ENCODE data around the gene ZNF438.
"Not testable (repeated sequence)": the region's sequence is repeated elsewhere in the genome, so short reads cannot be mapped to it uniquely, and the experiment has no call there.

The ZNF438 gene

DNA sequence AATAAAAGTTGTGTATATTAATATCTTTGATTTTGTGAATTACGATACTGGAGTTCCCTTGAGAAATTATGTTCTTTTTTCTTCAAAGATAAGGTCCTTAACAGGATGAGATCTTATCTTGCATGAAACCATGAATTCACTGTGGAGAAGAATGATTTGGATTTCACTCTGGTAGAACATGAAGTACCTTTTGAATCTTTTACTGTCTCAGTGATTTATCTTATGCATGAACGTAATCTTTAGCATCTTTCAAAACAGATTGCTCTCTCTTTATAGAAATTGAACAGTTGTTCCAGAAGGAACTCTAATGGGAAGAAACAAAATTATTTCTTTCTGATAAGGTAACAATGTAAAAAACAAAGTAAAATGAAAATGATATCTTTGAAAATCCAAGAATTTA, 11.0 kb upstream of the ZNF438 start:
- DNase-seq, result no peak

DNA sequence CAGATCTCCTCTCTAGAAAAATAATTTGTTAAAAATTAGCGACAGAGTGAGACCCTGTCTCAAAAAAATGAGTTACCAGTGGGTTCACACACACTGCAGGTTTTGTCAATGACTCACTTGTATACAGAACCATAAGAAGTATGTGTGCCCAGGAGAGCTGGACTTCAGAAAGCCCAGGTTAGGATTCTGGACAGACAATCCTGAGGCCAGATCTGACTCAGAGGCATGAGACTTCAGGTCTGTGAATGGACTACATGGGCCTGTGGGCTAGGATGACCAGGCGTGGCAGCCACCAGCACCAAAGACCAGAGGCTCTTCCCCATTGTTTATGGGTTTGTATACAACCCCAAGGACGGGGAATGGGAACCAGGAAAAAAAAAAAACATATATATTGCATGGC, 9.3 kb upstream of the ZNF438 start:
- no peak for DNase-seq

DNA sequence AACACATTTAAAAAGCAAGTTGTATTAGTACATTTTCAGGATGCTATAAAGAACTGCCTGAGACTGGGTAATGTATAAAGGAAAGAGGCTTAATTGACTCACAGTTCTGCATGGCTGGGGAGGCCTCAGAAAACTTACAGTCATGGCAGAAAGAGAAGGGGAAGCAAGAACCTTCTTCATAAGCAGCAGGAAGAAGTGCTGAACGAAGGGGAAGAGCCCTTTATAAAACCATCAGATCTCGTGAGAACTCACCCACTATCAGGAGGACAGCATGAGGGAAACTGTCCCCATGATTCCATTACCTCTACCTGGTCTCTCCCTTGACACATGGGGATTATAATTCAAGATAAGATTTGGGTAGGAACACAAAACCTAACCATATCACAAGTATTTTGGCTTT, 7.3 kb upstream of the ZNF438 start:
- DNase-seq, result not testable (repeated sequence)

DNA sequence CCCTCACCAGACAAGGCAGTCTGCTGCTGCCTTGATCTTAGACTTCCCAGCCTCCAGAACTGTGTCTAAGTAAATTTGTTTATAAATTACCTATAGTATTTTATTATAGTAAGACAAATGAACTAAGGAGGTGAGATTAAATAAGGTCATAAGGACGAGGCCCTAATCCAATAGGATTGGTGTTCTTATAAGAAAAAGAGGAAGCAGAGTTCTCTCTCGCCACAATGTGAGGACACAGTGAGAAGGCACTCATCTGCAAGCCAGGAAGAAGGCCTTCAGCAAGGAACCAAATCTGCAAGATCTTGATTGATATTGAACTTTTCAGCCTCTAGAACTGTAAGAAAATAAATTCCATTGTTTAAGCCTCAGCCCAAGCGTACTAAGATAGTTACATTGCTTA, 6.1 kb upstream of the ZNF438 start:
- no peak for DNase-seq

DNA sequence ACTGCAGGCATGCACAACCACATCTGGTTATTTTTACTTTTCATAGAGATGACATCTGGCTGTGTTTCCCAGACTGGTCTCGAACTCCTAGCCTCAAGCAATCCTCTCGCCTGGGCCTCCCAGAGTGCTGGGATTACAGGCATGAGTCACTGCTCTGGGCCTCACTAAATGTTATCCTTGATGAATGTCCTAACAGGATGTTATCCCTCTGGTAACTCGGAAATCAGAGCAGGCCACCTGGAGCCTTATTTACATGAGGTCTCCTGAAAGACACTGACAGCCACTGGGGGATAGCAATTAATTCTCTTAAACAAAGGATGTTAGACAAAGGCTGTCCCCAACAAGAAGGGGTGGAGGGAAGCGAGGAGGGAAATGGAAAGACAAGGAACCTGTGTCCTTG, 4.5 kb upstream of the ZNF438 start:
- DNase-seq, result no peak

DNA sequence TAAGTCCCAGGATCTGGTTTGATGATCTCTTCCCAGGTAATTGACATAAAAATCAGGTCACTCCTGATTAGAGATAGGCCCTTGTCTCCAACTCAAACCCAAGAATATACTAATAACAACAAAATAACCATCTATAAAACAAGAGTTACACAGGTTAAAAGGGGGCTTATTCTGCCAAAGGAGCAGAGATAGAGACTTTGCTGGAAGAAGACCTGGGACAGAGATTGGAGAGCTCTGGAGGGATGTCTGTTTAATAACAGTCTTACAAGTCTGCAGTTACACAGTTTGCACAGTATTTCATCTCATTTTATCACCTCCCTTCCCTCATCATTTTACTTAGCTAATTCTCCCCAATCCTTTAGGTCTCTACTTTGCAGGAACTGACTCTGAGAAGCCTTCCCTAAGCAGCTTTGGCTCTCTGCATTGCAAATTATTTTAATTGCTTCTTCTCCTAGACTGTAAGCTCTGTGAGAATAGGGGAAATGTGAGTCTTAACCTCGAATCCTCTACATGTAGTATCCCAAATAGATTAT, 3.7 kb upstream of the ZNF438 start:
- DNase-seq, result no peak

DNA sequence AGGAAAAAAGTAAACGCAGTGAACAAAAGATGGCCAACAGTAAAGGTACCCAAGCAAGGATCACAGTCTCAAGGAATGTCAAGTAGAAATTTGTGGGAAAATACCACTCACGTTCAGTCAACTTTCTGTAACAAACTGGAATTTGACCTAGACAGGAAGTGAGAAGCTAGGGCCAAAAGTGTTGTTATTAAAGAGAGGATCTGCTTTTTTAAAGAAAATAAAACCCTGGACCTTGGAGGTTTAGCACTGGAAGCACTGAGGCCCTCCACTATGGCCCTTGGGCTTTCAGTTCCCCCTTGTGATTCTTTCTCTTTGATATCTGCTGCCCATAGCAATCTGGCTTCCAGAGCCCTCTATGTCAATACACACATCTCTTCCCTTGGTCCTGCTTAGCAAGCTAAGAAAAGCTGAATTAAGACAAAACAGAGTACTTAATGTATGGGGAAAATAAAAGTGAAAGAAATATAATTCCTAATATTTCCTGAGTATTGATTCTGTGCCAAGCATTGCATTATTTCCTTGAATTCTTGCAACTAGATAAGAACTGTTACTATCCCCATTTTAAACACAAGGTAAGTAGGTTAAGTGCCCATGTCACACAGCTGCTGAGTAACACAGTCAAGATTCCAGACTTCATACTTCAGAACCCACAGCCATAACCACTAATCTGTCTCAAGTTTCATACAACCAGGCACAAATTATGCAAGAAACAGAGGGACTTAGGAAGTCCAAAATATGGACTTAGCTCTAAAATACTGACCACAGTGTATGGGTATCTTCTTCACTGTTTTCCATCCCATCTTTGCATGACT, 2.6 kb upstream of the ZNF438 start:
- DNase-seq, result no peak

DNA sequence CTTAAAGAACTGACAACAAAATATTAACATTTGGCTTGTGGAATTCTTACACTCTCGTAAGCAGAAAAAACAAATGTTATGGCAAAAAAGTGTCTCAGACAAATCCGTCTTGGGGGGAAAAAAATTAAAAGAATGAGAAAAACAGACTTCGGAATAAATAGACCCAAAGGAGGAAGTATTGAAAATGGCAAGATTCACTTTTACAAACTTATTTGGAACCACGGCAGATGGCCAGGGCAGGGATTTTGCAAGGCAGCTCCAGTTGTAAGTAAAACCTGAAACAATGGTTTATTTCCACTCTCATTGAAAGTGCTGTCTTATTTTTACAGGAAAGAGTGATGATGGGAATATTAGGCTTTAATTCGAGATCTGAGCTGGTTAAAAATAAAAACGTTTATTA, 1.5 kb upstream of the ZNF438 start:
- DNase-seq, result no peak

DNA sequence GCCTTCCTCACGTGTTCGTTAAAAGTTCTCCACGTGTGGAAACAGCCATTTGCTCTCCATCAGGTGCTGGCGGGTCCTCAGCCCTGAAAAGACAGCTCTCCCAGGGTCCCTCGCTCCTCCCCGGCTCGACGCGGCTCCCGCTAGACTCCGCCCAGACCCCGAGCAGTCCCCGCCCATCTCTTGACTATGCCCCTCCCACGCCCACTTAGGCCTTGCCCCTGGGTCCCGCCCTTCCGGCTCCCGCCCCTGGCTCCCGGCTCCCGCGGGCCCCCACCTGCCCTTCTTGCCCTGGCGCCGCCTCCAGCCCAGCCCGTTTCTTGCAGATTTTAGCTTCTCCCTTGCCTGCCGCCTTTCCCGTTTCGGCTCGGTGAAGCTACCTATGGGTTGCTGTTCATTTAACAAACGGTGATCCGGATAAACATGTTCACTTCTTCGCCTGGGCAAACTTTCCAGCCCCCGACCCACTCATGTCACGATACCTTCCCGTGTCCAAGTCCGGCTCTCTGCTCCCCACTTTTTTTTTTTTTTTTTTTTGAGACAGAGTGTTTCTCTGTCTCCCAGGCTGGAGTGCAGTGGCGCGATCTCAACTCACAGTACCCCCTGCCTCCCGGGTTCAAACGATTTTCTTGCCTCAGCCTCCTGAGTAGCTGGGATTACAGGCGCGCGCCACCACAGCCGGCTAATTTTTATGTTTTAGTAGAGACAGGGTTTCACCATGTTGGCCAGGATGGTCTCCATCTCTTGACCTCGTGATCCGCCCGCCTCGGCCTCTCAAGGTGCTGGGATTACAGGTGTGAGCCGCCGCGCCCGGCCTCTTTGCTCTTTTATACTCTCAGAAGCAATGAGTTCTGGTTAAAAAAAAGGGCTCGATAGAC, 830 bp upstream of the ZNF438 start:
- DNase-seq, result peak; percentile 76

DNA sequence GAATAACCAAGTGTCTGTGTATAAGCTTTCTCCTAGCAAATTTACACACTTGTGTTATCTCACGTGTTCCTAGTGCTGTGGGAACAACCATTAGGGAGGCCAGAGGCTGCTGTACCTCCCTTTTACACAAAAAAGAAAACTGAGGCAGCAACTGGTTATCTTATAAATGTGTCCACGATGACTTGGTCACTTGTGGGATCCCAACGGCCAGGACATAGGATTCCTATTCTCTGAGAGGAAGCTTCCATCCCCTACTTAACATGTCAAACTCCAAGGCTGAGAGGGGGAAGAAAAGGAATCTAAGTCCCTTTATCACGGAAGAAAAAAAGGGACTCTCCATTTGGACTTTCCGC, 484 bp downstream of the ZNF438 start:
- DNase-seq, result peak; percentile 29

DNA sequence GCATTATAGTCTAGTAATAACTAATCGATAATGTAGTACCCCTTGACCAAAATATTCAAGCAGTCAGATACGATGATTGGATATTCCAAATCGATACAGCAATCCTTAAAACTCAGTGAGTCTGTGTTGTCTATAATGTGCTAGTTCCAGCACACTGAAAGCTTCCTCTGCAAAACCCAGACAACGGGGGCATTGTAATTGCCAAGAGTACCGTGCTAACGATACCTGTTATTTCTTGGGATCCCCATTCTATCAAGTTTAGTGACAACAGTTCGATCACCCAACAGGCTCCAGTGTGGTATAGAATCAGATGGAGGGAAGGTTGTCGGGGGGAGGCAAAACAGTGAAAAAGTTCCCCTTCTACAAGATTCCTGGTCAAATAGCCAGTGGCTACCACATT, 865 bp downstream of the ZNF438 start:
- no peak for DNase-seq

DNA sequence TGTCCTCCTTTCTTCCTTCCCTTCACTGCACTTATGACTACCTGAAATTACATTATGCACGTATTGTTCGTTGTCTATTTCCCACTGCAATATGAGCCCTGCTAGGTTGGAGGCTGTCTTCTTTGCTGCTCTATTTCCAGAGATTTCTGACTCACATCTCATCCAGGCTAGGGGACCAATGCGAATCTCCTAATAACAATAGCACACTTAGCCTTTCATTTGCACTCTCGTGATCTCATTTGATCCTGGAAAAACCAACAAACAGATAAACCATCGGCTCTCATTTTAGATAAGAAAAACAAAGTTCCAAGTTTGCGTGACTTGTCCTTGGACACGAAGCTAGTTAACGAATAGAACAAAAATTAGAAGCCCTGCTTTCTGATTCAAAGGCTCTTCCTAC, 1.4 kb downstream of the ZNF438 start:
- DNase-seq, result no peak

DNA sequence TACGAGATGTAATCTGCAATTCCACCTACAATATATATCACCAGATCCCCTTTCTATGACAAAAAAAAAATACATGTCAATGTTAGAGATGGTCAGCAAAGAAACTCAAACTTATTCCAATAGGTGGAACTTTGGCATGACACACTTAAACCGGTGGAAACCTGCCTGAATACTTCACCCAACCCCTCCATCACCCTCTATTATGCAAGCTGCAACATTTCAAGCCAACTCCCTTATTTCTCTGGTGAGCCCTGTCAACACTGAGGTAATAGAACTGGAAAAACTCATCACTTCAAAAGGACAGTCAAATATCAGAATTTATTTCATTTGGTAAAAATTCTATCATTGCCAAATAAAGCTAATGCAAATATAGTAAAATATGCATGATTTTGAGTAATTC, 3.6 kb downstream of the ZNF438 start:
- DNase-seq, result no peak

DNA sequence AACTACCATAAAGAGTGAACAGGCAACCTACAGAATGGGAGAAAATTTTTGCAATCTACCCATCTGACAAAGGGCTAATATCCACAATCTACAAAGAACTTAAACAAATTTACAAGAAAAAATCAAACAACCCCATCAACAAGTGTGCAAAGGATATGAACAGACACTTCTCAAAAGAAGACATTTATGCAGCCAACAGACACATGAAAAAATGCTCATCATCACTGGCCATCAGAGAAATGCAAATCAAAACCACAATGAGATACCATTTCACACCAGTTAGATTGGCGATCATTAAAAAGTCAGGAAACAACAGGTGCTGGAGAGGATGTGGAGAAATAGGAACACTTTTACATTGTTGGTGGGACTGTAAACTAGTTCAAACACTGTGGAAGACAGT, 5.4 kb downstream of the ZNF438 start:
- DNase-seq, result not testable (repeated sequence)

DNA sequence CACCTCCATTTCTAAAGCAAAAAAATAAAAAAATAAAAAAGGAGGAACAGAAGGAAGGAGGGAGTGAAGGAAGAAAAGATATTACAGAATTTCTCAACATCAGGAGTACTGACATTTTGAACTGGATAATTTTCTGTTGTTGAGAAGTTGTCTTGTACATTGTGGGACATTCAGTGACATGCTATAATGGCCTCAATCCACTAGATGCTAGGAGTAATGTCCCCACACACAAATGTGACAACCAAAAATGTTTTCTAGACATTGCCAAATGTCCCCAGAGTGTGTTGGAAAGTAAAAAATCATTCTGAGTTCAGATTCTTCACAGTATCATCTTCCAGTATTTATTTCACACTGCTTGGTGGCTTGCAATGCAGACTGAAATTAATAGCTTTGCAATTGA, 6.5 kb downstream of the ZNF438 start:
- DNase-seq, result no peak

DNA sequence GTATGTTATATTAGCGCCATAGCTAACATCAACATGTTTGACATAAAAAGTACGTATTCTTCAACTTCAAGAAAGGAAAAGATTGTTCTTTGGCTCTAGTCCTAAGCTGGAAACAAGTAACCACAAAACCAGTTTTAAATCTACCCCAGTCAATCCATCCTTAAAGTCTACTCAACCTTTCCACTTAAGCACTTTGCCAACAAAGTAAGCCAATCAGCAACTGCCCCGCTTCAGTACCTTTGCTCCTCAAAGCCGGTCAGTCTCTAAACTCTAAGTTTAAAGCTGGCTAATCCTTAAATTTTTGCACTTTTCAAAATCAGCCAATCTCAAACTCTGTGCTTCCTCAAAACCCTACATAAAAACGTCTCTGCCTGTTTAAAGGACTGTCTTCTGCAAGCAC, 8.1 kb downstream of the ZNF438 start:
- no peak for DNase-seq

DNA sequence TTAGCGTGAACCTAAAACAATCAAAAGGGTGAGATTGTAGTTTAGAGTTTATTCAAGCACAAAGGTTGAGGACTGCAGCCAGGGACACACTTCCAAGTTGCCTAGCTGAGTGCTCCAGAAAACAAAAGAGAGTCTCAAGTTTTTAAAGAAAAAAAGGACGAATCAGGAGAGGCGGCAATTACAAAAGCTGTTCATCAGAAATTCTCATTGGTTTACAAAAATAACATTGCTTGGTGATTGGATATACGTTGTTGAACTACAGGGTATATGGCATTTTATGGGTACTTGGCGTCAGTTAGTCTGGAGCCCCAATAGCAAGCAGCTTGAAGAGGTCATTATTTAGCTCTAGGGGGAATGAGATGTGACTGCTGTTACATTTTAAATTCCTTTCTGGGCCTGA, 11.5 kb downstream of the ZNF438 start:
- no peak for DNase-seq

DNA sequence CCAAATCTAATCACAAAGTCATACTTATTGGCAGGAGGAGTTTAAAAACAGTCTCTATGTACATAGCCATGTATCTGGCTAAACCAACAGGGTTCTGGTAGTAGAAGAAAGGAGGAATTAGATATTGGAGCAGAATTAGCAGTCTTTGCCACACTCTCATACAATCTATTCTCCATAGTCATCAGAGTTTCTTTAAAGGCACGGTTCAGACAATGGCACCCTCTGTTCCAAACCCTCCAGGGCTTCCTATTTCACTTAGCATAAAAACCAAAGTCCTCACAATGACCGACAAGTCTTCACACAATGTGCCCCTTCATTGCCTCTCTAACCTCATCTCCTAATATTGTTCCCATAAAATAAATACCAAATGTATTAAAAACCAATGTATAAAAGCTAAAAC, 12.7 kb downstream of the ZNF438 start:
- no peak for DNase-seq

DNA sequence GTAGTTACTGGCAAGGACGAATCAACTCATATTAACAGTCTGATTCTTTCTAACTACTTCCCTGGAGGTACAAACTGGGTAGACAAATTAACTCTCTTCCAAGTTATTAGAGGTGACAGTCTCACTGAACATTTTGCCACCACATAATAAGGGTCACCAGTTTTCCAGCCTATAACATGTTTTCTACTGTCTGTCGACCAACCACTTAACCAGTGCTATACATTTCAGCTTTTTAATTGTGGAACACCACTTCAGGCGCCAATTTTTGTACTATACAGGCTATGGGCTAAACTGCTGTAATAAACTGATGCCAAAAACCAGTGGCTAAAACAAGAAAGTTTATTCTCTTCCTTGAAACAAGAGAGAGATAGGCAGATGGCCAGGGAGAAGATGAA, 13.3 kb downstream of the ZNF438 start:
- DNase-seq, result no peak

DNA sequence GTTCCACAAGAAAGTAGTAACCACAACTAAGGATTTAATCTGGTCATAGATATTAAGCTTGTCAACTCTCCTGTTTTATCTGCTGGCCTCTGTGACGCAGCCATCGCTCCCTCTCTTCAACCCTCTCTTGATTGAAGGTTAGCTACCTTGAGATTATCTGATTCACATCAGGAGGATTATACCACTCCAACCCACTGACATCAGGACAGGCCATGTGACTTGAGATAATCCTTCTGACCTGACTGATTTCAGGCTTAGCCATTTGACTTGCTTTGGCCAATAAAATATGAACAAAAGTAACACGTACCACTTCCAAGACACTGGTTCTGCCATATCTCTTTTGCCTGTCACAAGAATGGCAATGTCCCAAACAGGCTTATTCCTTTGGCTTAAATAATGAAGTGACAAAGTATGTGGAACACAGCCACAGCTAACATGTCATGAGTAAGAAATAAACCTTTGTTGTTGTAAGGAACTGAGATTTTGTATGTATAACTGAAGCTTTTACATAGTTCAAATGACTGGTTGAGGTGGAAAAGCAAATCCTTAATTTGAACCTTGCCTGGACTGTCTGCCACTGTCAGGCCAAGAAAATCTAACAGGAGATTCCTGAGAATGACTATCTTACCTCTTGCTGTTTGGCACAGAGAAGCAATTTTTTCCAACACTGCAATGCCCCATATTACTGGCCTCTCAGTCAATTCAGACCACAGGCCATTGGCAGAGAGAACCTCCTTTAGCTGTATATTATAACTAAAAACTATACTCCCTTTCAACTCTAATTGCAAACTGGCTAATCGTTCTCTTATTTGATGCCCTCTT, 13.9 kb downstream of the ZNF438 start:
- DNase-seq, result no peak

DNA sequence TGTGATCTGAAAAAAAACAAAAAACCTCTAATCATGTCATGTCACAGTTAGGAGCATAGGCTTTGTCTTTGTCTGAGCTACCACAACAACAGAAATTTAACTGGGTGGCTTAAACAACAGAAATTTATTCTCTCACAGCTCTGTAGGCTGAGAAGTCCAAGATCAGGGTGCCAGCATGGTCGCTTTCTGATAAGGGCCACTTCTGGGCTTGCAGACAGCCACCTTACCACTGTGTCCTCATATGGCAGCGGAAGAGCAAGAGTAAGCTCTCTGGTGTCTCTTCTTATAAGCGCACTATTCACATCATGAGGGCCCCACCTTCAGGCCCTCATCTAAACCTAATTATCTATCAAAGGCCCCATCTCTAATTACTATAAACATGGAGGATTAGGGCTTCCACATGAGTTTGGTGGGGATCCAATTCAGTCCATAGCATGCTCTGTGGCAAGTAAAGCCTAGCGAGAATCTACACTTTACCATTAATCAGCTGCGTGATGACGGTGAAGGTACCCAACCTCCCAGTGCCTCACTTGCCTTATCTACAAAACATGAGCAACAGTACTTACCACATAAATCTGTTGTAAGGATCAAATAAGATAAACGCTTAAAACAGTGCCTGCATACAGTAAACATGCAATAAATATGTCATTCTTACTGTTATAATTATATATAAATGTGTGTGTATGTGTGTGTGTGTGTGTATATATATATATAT, 17.3 kb downstream of the ZNF438 start:
- no peak for DNase-seq

DNA sequence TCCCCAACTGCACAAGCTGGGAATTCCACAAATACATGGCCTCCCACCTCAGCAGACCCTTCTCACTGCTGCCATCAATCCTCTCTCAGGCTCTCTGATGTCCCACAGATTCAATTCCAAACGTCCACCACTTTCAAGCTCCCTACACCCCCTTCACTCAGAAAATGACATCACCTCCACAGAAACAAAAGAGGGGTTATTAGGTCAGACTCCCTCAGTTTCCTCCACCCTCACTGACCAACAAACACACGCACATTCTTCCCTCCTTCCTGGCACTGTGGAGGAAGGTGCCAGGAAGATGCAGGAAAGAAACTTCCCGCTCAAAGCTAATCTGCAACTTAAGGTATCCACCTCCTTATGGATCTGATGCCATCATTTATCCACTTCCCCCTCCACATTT, 18.3 kb downstream of the ZNF438 start:
- no peak for DNase-seq

DNA sequence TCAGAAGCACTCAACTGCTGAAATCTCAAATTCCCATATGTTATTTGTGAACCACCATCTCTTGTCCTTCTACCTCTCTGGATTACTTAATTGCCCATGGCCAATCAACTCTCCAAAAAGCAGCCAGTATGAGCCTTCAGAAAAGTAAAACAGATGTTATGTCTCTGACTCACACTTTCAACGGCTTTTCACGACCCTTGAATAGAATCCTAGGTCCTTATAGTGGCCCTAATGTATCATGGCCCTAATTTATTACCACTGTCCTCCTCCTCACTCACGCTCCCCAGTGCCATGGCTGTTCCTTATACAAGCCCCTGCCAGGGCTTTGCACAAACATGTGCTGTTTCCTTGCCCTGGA, 20.0 kb downstream of the ZNF438 start:
- no peak for DNase-seq
